Activated CD4-positive, alpha-beta T cell treated with anti-CD3 and anti-CD28 coated beads, Interleukin-2, amount 50 U/mL, for 48 hours (primary cell): ENCODE measurements around the gene TUBGCP3.

Source experiments
- DNase-seq, 2 experiments: peaks; one replicate each; pipeline ENCODE4 v3.0.0-alpha.2; 2020

Gene TUBGCP3

DNA sequence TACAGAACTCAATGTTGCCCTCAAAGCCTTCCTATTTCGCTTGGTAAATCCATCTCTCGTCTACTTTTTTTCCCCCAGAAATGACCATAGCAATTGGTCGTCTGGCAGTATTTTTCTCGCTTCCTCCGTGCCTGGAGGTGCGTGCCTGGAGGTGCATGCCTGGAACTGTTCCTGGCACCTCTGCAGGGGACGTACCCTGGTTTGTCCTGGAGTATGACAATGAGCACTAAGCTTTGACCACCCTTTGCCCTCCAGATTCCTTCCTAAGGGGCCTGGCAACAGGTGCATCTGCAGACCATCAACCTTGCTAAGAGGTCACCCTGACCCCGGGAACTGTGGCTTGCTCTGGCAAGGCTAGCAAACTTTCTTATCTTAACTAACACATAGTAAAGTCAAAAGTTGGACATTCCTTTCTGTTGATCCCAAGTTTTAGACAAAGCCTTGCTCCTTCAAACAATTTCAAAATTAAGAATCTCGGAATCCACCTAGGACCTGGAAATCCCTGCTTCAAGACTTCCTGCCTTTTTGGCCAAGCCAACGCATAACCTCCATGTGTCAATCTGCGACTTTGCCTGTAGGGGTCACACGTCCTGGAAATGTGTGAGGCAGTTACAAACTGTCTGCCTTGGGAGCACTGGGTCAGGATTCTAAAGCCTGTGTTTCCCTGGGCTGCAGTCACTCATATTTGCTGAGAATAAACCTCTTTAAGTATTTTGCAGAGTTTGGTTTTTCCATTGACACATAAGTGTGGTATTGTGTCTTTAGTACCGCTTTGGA, 28.8 kb upstream of the TUBGCP3 start:
- DNase-seq: peak; percentile 9 to 21

DNA sequence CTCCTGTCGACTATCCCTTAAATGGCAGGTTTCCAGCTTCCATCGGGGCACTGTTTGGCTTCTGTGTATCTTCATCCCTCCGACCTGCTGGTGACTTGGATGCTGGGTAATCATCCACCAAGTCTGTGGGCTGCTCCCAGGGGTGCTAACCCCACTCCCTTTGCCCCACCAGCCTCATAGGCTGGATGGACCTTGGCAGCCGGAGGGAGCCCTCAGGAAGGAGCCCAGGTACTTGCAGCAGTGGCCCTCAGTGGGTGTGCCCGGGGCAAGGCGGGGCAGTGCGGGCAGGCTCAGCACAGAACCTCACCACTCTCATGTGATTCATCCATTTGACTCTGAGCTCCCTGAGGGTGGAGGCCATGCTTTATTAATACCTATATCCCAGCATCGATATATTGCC, 27.4 kb upstream of the TUBGCP3 start:
- DNase-seq: no peak

DNA sequence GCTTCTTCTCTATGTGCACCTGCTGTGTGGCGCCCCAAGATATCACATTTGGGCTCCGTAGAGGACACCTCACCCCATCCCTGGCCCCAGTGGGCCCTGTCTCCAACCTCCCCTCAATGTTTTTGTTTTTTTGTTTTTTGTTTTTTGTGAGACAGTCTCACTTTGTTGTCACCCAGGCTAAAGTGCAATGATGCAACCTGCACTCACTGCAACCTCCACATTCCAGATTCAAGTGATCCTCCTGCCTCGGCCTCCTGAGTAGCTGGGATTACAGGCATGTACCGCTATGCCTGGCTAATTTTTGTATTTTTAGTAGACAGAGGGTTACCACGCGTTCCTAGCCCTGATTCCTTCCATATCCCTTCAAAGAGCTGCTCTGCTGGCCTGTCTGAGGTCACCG, 26.9 kb upstream of the TUBGCP3 start:
- DNase-seq: no peak

DNA sequence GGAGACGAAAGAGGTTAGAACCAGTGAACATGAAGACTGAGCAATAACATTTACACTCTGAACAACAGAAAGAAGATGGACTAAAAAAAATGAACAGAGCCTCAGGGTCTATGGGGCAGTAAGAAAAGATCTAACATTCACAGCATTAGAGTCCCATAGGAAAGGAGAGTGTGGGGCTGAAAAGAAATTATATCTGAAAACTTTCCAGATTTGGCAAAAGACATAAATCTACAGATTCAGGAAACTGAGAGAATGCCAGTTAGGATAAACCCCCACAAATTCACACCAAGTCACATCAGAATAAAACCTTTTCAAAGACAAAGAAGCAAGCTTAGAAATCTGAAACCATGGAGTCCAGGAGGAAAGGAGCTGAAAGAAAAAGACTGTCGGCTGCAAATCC, 20.3 kb upstream of the TUBGCP3 start:
- no peak for DNase-seq

GRCh38 chr13:112606109-112607001, 18.4 kb upstream of the TUBGCP3 start:
- DNase-seq: peak; percentile 94 to 95

DNA sequence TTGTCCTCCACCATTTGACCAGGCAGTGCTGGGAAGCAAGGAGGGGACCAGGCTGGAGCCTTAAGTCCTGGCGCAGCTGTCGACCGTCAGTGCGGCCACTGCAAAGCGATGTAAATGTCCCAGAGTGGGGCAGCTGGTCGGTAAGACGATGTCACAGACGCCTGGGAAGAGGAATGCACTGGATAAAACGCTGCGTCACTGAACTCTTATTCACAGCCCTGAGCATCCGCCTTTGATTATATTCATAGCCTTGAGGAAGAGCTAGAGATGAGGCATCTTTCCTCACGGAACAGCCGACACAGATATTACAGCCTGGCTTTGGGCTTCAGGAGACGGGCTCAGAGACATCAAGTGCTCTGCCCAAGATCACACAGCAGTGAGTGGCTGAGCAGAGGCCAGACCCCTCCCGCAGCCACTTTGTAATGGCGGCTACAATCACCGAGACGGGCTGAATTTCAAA, 17.6 kb upstream of the TUBGCP3 start:
- DNase-seq: no peak

- DNase-seq: no peak
Observed at GRCh38 chr13:112603641-112604225, 15.8 kb upstream of the TUBGCP3 start.

DNA sequence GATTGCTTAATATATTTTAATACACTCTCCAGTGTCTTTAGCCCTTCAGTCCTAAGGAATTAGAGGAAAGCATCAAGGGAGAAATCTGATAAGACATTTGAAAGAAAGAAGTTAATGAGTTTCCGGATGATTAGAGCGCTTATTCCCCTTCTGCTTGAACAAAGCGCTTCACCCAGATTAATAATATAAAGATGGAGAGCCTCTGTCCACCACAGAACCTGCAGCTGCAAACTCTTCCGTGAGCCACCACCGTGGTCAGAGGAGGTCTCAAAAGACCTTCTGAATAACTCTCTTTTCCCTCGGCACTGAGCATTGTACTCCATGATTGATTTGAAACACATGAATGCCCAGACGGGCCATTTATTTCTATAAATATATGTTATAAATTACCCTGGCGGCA, 14.2 kb upstream of the TUBGCP3 start:
- DNase-seq: no peak

- DNase-seq: no peak
Observed at GRCh38 chr13:112601371-112601770, 13.4 kb upstream of the TUBGCP3 start.

DNA sequence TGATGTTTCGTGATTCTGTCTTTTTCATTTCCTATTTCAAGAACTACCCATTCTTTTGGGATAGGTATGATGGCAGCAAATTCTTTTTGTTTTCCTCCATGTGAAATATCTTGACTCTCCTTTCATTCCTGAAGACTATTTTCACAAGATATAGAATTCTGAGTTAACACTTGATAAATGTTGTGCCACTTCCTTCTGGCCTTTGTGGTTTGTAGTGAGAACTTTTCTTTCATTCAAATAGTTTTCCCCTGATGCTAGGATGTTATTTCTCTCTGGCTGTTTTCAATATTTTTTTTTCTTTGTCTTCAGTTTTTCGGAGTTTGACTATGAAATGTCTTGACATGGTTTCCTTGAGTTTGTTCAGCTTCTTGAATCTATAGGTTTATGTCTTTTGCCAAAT, 8.3 kb upstream of the TUBGCP3 start:
- no peak for DNase-seq

DNA sequence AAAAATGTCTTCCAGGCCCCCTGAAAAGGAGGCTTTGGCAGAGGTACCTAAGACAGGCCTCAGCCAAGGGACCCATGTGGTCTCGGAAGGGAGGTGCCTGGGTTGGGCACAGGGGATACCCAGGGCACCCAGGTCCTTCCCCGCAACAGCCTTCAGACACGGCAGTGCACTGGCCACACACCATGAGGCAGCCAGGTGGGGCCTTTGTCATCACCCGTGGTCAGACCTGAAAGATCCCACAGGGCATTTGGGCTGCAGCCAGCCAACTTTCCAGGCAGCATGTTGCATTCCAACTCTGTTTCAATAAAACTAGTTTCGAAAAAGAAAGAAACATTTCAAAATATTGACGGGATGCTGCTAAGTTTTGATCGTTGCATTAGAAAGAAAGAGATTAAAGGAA, 4.7 kb upstream of the TUBGCP3 start:
- no peak for DNase-seq

DNA sequence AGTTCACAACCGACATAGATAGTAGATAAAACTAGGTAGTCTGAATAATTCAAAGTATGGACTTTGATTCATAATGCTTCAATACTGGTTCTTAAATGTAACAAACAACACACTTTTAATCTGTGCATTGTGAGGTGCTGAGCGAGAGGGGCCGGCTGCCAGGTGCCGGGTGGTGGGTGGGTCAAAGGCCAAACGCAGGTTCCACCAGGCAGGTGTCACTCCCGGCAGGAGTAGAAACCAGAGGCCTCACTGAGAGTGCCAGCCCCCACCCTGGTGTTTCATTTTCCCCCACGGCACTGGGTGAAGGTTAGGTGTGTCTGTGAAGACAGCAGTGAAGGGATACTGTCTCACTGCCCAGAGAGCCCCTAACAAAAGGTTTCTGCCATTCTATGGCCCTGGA, 4.2 kb upstream of the TUBGCP3 start:
- no peak for DNase-seq

GRCh38 chr13:112588490-112589297, 741 bp upstream of the TUBGCP3 start:
- DNase-seq: no peak

GRCh38 chr13:112587212-112587763, 665 bp downstream of the TUBGCP3 start:
- peak; percentile 78 to 85 for DNase-seq

DNA sequence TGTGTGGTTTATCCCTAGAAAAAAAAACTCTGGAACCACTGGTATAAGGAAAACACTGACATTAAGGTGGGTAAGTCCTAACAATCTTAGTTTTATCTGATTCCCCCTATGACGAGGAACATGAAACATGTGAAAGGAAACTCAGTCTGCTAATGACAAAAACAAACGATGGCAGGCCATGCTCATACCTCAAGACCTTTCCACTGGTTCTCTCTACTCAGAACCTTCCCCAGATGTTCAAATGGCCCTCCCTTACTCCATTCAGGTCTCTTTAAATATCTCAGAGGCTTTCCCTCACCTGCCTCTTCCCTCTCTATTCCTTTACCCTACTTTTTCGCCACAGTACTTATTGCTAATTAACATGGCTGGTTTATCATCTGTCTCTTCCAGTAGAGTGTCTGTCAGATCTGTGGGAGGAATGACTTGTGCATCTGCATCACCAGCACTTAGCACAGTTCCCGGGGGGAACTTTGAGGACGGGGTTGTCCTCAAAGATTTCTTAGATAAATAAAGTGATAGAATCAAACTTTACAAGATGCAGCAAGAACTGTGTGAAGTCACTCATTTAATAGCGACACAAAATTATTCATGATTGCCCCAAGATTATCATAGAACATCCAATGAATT, 1.5 kb downstream of the TUBGCP3 start:
- DNase-seq: no peak

GRCh38 chr13:112583592-112584277, 4.2 kb downstream of the TUBGCP3 start:
- no peak for DNase-seq

- DNase-seq: no peak
Observed at GRCh38 chr13:112582263-112582662, 5.7 kb downstream of the TUBGCP3 start.

GRCh38 chr13:112580912-112581311, 7.0 kb downstream of the TUBGCP3 start:
- no peak for DNase-seq

DNA sequence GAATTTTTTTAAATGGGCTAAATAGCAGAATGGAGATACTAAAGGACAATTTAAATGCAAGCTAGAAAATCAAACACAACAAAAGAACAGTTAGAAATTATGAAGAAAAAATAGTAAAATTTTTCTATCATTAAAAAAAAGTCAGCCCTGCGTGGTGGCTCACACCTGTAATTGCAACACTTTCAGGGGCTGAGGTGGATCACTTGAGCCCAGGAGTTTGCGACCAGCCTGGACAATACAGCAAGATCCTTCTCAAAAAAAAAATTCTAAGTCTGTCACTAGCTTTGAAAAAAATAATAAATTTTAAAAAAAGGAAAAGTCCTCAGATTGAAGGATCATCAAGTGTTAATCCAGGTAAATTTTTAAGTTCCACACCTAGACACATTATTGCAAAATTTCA, 7.7 kb downstream of the TUBGCP3 start:
- DNase-seq: no peak

GRCh38 chr13:112579310-112579843, 8.6 kb downstream of the TUBGCP3 start:
- no peak for DNase-seq

- no peak for DNase-seq
Observed at GRCh38 chr13:112576768-112577167, 11.2 kb downstream of the TUBGCP3 start.
